HepG2 (cell line): Measurements from ENCODE around the gene HECTD2. TPM values are rescaled to one million over a fixed set of nuclear protein-coding genes. Genes with fewer than 3 reads are reported as not detected.

Experiments
- AGO2 ChIP-seq: fragments of 200-400 bp; formaldehyde crosslinking; optimal IDR thresholded peaks from 2 replicates; pipeline ENCODE3; 2017; ENCODE audit warnings: mild to moderate bottlenecking, low read depth, low read length, moderate library complexity
- HMGXB3 ChIP-seq: sonication (generic); formaldehyde crosslinking; IDR thresholded peaks from 2 replicates; pipeline ENCODE4 v1.4.0; 2020; ENCODE audit warnings: missing genetic modification reagents, borderline replicate concordance
- HOXA7 ChIP-seq: sonication (generic); formaldehyde crosslinking; IDR thresholded peaks from 2 replicates; pipeline ENCODE4 v1.8.1; 2022; ENCODE audit warnings: mild to moderate bottlenecking, missing genetic modification reagents, moderate library complexity
- SAP130 ChIP-seq: IDR thresholded peaks from 2 replicates; pipeline ENCODE4 v1.6.1; 2016; ENCODE audit warnings: low read depth
- SMARCE1 ChIP-seq: fragments of 450-650 bp; IDR thresholded peaks from 2 replicates; pipeline ENCODE4 v1.6.1; 2017; ENCODE audit warnings: borderline replicate concordance
- XBP1 ChIP-seq: sonication (generic); formaldehyde crosslinking; IDR thresholded peaks from 2 replicates; pipeline ENCODE4 v1.5.0; 2020; ENCODE audit warnings: missing genetic modification reagents
- ZNF354B ChIP-seq: sonication (generic); formaldehyde crosslinking; IDR thresholded peaks from 2 replicates; pipeline ENCODE4 v1.8.0; 2022; ENCODE audit warnings: mild to moderate bottlenecking, missing genetic modification reagents
- ZNF788 ChIP-seq: sonication (generic); formaldehyde crosslinking; IDR thresholded peaks from 2 replicates; pipeline ENCODE4 v1.5.0; 2020; ENCODE audit warnings: mild to moderate bottlenecking, missing genetic modification reagents, borderline replicate concordance
- polyA plus RNA-seq, 8 experiments: library from polyadenylated mRNA; depleted of rRNA in 3 of 8; stranded (reverse) in 7 of 8; unstranded in 1 of 8; fragments of >200 nt; fragmentation: Illumina TruSeq in 4 of 8; extraction: Trizol in 4 of 8; gene quantifications; 2 replicates each; pipeline versions ENCODE4 v1.2.1 to v1.2.3, GENCODE V29; 2011 to 2016; ENCODE audit warnings: low read depth in 4 of 8, missing spikeins in 1 of 8, mixed read lengths in 1 of 8; ENCODE audit not compliant: insufficient read depth in 1 of 8
- total RNA-seq, 5 experiments: library from RNA; depleted of rRNA; stranded (reverse); fragments of >200 nt; fragmentation: Illumina TruSeq; extraction: Trizol; gene quantifications; 2 replicates each; pipeline ENCODE4 v1.2.3, GENCODE V29; 2016; ENCODE audit warnings: low read depth in 1 of 5

HECTD2 gene
- total and polyA plus RNA-seq, 2 of the 13 experiments (the other 11 are each of a cell fraction or from before 2014, with no cell fraction given) = 3.2 to 5.2 TPM

DNA sequence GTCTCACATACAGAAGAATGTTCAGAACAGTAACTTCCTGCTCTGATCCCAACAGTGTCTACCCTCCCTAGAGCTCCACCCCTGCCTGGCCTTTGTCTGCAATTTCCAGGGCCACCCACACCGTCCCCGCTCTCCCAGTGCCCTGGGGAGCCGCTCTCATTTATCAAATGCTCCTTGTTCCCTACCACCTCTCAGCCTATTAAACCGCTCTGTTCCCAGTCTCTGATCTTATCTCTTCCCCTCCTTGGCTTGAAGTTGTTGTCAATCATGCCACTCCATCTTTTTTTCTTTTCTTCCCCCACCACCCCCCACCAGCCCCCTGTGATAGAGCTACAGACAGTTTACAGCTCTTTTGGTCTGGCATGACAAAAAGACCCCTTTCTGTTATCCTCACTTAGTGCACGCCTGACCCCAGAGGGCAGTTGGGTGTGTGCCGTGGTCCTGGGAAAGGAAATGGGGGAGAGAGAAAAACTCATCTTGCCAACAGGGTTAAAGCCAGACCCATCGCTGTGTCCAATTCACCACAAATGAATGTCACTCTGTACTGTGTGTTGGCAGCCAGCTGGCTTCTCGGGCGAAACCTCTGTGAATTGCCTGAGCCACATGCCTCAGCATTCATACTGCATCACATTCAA lies 28.8 kb upstream of the HECTD2 start (continued):
- TF ChIP-seq SAP130 (no peak), ZNF354B (no peak), XBP1 (CRISPR knock-in tag) (no peak), HMGXB3 (no peak), AGO2 (no peak), HOXA7 (CRISPR knock-in tag) (no peak), SMARCE1 (no peak), ZNF788 (CRISPR knock-in tag) (no peak)
